ENCODE measurements around the gene MYH11. TPM values are rescaled to one million over a fixed set of nuclear protein-coding genes. Genes with fewer than 3 reads are reported as not detected.

The MYH11 gene
- total and polyA plus RNA-seq, 2 donors (not counting 1 experiment from before 2014, with no cell fraction given), result 1.3 to 14.5 TPM

DNA sequence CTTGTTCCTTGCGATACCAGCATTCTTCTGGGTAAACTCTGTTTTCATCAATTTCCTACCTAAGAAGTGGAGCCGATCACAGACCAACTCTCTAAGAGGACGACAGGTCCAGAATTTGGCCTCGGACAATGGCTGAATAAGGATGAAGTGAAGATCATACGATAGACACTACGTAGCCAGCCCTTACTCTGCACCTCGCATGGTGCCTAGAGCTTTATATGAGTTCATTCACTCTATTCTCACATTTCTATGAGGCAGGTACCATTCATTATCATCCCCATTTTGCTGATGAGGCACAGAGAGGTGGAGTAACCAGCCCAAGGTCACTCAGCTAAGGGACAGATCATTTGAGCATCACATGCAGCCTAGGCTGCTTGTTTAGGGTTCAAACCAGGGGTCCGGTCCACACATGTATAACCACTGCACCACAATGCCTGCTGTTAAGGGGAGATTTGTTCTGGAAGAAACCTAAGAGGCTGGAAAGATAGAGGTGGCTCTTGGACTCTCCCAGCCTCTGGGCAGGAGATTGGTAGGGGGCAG lies 78.6 kb downstream of the MYH11 start:
- Histone ChIP-seq H3K27ac (ENCODE audit: insufficient read depth, low read length) (no peak overlapping the region), H3K4me3 (replicated peaks in 1 of 4; ENCODE audit: control extremely low read depth in 1 of 4, insufficient read depth in 1 of 4, low read depth in 3 of 4, low read length in 4 of 4) (no peak overlapping the region), H3K36me3 (ENCODE audit: control insufficient read depth, insufficient read depth, low read length) (no peaks in the 10 kb centered on the region), H3K27me3 (ENCODE audit: control insufficient read depth, insufficient read depth, low read length) (peaks cover 8% of the 10 kb centered on the region), H4K20me1 (ENCODE audit: control insufficient read depth, extremely low read depth, insufficient read depth, low read length) (no peaks in the 10 kb centered on the region), H3K9ac (ENCODE audit: insufficient read depth, low read length) (no peak overlapping the region), H3K79me2 (ENCODE audit: control insufficient read depth, insufficient read depth, low read length) (no peaks in the 10 kb centered on the region), H3K4me1 (ENCODE audit: control insufficient read depth, extremely low read depth, insufficient read depth, low read length) (no peaks in the 10 kb centered on the region), H3K4me2 (ENCODE audit: extremely low read depth, insufficient read depth, low read length) (no peak overlapping the region), H3K9me3 (ENCODE audit: control insufficient read depth, insufficient read depth, low read depth, low read length) (no peaks in the 10 kb centered on the region), H2AFZ (ENCODE audit: low read length) (no peak overlapping the region)
- no peak for DNase-seq (ENCODE audit: low read depth in 2 of 2)
- TF ChIP-seq EZH2 (IDR thresholded peaks at IDR 0.05; ENCODE audit: low read length, missing control alignments), result no peak
- no peak for TF ChIP-seq CTCF (conservative IDR thresholded peaks at IDR 0.05 in 1 of 2, IDR thresholded peaks at IDR 0.05 in 1 of 2; ENCODE audit: low read depth in 1 of 2, low read length in 2 of 2)

GRCh38 chr16:15777533-15778203 lies 79.2 kb downstream of the MYH11 start:
- peak; percentile 56 to 64 for DNase-seq (ENCODE audit: low read depth in 2 of 2)
- no peaks in the 10 kb centered on the region for H3K9me3 ChIP-seq (ENCODE audit: control insufficient read depth, insufficient read depth, low read depth, low read length)
- H4K20me1 ChIP-seq (ENCODE audit: control insufficient read depth, extremely low read depth, insufficient read depth, low read length), result no peaks in the 10 kb centered on the region
- H2AFZ ChIP-seq (ENCODE audit: low read length), result no peak overlapping the region
- H3K9ac ChIP-seq (ENCODE audit: insufficient read depth, low read length), result no peak overlapping the region
- H3K79me2 ChIP-seq (ENCODE audit: control insufficient read depth, insufficient read depth, low read length), result no peaks in the 10 kb centered on the region
- H3K4me1 ChIP-seq (ENCODE audit: control insufficient read depth, extremely low read depth, insufficient read depth, low read length), result no peaks in the 10 kb centered on the region
- H3K27me3 ChIP-seq (ENCODE audit: control insufficient read depth, insufficient read depth, low read length), result peaks cover 8% of the 10 kb centered on the region
- no peak overlapping the region for H3K4me3 ChIP-seq (replicated peaks in 1 of 4; ENCODE audit: control extremely low read depth in 1 of 4, insufficient read depth in 1 of 4, low read depth in 3 of 4, low read length in 4 of 4)
- H3K4me2 ChIP-seq (ENCODE audit: extremely low read depth, insufficient read depth, low read length), result no peak overlapping the region
- H3K27ac ChIP-seq (ENCODE audit: insufficient read depth, low read length), result no peak overlapping the region
- TF ChIP-seq EZH2 (IDR thresholded peaks at IDR 0.05; ENCODE audit: low read length, missing control alignments), result no peak
- TF ChIP-seq CTCF (conservative IDR thresholded peaks at IDR 0.05 in 1 of 2, IDR thresholded peaks at IDR 0.05 in 1 of 2; ENCODE audit: low read depth in 1 of 2, low read length in 2 of 2), result peak; percentile 30 to 57
- no peaks in the 10 kb centered on the region for H3K36me3 ChIP-seq (ENCODE audit: control insufficient read depth, insufficient read depth, low read length)

DNA sequence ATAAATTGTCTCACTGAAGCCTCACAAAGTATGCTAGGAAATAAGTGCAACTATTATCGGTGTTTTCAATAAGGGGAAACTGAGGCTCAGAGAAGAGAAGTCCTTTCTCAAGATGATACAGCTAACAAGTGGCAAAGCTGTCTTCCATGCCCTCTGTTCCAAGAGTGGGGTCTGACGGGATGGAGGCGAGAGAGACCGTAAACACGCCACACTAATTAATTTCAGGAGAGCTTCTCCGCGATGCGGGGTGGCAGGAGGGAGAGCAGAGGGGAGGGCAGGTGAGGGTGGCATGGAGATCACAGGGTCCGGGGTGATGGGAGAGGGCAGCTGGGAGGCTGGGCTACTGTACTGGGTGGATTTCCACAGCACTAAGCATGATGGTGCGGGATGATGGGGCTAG lies 80.3 kb downstream of the MYH11 start:
- no peak for DNase-seq (ENCODE audit: low read depth in 2 of 2)
- Histone ChIP-seq H3K36me3 (ENCODE audit: control insufficient read depth, insufficient read depth, low read length) (no peaks in the 10 kb centered on the region), H3K27me3 (ENCODE audit: control insufficient read depth, insufficient read depth, low read length) (peaks cover 8% of the 10 kb centered on the region), H3K4me2 (ENCODE audit: extremely low read depth, insufficient read depth, low read length) (no peak overlapping the region), H3K4me1 (ENCODE audit: control insufficient read depth, extremely low read depth, insufficient read depth, low read length) (no peaks in the 10 kb centered on the region), H2AFZ (ENCODE audit: low read length) (no peak overlapping the region), H3K9me3 (ENCODE audit: control insufficient read depth, insufficient read depth, low read depth, low read length) (no peaks in the 10 kb centered on the region), H3K9ac (ENCODE audit: insufficient read depth, low read length) (no peak overlapping the region), H3K4me3 (replicated peaks in 1 of 4; ENCODE audit: control extremely low read depth in 1 of 4, insufficient read depth in 1 of 4, low read depth in 3 of 4, low read length in 4 of 4) (no peak overlapping the region), H4K20me1 (ENCODE audit: control insufficient read depth, extremely low read depth, insufficient read depth, low read length) (no peaks in the 10 kb centered on the region), H3K79me2 (ENCODE audit: control insufficient read depth, insufficient read depth, low read length) (no peaks in the 10 kb centered on the region), H3K27ac (ENCODE audit: insufficient read depth, low read length) (no peak overlapping the region)
- TF ChIP-seq CTCF (conservative IDR thresholded peaks at IDR 0.05 in 1 of 2, IDR thresholded peaks at IDR 0.05 in 1 of 2; ENCODE audit: low read depth in 1 of 2, low read length in 2 of 2) (no peak), EZH2 (IDR thresholded peaks at IDR 0.05; ENCODE audit: low read length, missing control alignments) (no peak)

Measured in fibroblast of lung (primary cell).